Activated T-cell treated with anti-CD3 and anti-CD28 coated beads for 24 hours (primary cell): Measurements from ENCODE around the gene IGF2R.
"Not testable (repeated sequence)": the region's sequence is repeated elsewhere in the genome, so short reads cannot be mapped to it uniquely, and the experiment has no call there.

Source experiments
- DNase-seq: peaks from one replicate; pipeline ENCODE4 v3.0.0-alpha.2; 2020; ENCODE audit warnings: low read depth

The IGF2R gene

GRCh38 chr6:159953091-159953601 is 15.7 kb upstream of the IGF2R start:
- DNase-seq = no peak

DNA sequence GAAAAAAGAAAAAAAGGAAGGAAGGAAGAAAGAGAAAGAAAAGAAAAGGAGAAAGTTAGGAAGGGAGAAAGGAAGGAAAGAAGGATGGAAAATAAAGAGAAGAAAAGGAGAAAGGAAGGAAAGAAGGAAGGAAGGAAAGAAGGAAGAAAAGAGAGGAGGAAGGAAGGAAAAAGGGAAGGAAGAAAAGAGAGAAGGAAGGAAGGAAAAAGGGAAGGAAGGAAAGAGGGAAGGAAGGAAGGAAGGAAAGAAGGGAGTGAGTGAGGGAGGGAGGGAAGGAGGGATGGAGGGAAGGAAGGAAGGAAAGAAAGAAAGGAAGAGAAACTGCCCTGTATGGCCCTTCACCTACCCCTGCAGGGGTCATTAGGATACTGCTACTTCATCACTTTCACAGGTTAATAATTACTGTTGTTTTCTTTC is 12.9 kb upstream of the IGF2R start:
- no peak for DNase-seq

- no peak for DNase-seq
Measured at GRCh38 chr6:159957071-159957673, 11.7 kb upstream of the IGF2R start.

GRCh38 chr6:159959165-159959975 is 9.5 kb upstream of the IGF2R start:
- no peak for DNase-seq

DNA sequence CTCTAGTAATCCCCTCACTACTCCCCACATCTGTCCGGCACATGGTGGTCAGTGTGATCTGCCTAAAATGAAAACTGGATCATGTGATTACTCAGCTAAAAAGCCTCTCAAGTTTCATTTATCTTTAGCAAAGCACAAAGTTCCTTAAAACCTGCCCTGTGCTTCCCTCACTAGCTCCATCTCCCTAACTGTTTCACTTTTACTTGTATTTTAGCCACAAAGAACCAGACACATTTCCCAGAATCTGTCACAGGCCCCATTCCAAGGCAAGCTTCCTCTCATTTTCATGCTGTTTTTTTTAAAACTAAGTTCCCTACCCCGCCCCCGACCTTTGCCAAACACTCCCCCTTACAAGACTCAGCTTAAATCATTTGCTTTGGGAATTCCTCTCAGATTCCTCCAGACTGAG is 8.9 kb upstream of the IGF2R start:
- DNase-seq = no peak

DNA sequence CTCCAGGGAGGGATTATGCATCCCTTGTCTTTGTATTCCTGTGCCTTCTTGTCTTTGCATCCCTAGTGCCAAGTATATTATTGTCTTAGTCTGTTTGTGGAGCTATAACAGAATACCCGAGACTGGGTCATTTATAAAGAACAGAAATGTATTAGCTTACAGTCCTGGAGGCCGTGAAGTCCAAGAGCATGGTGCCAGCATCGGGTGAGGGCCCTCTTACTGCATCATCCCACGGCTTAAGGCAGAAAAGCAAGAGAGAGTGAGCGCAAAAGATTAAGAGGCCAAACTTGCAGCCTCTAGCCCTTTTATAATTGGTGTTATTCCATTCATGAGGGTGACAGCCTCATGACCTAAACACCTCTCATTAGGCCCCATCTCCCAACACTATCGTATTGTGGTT is 8.4 kb upstream of the IGF2R start:
- DNase-seq = no peak

DNA sequence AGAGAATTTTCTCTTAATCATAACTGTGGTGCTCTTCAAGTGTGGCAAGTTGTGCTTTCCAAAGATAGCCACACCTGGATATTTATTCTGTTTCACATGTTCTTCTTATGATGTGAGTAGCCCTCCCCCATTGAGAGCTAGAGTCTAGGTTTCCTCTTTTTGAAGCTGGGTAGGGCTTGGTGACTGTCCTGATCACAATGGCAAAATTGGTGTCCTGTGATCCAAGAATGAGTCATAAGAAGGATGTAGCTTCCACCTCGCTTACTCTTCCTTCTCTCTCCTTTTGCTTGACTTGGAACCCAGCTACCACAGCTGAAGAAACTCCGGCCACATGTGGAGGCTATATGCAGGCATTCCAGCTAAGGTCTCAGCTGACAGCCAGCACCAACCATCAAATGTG is 7.4 kb upstream of the IGF2R start:
- no peak for DNase-seq

GRCh38 chr6:159963111-159963510 is 5.8 kb upstream of the IGF2R start:
- DNase-seq = no peak

DNA sequence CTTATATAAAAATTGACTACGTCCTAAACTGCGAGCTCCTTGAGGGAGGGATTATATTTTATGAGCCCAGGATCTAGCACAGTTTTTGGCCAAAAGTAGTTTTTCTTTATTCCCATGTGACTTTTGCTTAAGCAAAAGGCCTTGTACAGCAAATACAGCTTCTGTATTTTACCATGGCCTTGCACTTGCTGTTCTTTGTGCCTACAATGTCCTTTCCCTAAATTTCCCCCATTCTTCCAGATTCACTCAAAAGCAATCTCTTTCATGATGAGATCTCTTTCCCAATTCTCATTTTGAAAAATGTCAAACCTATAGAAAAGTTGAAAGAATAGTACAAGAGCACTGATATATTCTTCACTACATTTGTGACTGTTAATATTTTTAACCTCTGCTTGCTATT is 4.8 kb upstream of the IGF2R start:
- no peak for DNase-seq

GRCh38 chr6:159966339-159966738 is 2.5 kb upstream of the IGF2R start:
- no peak for DNase-seq

DNA sequence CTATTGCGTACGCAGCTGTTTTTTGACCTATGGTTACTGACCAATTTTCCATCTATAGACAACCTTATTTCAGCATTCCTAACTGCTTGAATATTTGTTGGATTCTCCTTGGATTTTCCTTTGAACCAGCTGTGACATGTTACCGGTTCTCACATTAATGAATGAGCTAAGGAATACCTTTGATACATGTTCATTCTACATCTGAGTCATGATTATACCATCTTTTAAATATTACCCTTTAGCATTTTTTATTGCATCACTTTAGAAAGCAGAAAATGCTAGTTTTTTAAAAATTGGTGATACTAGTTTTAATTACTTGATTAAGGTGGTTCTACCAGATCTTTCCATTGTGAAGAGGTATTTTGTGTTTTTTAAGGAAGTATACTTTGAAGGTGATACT is 1.9 kb upstream of the IGF2R start:
- no peak for DNase-seq

DNA sequence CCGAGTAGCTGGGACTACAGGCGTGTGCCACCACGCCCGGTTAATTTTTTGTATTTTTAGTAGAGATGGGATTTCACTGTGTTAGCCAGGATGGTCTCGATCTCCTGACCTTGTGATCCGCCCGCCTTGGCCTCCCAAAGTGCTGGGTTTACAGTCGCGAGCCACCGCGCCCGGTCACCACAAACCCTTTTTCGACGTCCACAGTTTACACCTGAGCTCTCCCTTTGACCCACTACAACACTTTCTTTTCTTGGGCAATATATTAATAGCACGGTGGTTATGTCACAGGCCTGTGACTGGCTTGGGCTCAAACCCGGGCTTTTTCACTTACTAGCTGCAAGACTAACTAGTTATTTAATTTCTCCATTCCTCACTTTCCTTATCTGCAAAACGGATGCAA is 1.3 kb upstream of the IGF2R start:
- not testable (repeated sequence) for DNase-seq

DNA sequence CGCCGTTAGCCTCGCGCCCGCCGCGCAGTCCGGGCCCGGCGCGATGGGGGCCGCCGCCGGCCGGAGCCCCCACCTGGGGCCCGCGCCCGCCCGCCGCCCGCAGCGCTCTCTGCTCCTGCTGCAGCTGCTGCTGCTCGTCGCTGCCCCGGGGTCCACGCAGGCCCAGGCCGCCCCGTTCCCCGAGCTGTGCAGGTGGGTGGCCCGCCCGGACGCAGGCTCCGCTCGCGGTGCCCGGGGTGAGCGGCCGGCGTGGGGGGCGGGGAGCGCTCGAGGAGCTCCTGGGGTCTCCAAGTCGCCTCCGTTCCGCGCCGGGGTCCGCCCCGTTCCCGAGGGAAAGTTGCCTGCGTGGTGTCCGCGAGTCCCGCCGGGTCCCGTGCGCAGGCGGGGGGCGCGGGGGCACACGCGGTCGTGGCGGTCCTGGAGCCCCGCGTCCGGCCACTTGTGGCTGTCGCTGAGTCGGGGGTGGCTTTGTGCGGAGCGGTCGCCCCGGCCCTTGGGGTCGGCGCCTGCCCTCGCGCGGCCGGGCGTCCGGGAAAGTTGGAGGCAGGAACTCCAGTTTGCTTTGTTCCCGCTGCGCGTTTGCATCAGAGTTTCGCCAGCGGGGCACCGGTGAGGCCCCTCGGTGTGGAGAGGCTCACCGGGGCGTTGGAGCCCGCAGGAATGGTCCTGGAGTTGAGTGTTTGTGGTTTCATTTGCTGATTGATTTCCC is 476 bp downstream of the IGF2R start:
- no peak for DNase-seq

DNA sequence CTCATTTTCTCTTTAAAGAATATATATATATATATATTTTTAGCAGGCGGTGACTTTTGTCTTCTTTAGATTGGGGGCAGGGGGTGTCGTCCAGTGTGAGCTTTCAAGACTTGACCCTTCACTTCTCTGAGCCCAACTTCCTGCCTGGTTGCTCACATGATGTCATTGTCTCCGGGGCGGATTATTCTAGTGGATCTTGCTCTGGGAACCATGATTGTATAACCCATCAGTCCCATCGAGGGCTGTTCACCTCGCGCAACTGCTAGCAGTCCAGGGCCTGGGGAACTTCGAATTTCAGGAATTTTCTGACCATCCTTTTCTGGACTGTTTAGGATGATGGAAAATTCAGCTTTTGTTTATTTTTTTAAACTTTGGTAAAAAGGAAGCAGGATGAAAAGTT is 1.0 kb downstream of the IGF2R start:
- DNase-seq = no peak

DNA sequence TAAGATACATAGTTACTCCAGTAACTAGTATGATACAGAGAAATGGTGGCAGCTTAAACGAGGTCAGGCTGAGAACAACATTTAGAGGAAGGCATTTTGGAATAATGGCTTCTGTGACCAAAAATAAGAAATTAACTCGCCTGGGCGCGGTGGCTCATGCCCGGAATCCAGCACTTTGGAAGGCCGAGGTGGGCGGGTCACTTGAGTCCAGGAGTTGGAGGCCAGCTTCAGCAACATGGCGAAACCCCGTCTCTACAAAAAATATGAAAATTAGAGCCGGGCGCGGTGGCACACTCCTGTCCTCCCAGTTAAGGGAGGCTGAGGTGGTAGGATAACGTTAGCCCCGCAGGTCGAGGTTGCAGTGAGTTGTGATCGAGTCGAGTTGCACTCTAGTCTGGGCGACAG is 1.8 kb downstream of the IGF2R start:
- DNase-seq = no peak

DNA sequence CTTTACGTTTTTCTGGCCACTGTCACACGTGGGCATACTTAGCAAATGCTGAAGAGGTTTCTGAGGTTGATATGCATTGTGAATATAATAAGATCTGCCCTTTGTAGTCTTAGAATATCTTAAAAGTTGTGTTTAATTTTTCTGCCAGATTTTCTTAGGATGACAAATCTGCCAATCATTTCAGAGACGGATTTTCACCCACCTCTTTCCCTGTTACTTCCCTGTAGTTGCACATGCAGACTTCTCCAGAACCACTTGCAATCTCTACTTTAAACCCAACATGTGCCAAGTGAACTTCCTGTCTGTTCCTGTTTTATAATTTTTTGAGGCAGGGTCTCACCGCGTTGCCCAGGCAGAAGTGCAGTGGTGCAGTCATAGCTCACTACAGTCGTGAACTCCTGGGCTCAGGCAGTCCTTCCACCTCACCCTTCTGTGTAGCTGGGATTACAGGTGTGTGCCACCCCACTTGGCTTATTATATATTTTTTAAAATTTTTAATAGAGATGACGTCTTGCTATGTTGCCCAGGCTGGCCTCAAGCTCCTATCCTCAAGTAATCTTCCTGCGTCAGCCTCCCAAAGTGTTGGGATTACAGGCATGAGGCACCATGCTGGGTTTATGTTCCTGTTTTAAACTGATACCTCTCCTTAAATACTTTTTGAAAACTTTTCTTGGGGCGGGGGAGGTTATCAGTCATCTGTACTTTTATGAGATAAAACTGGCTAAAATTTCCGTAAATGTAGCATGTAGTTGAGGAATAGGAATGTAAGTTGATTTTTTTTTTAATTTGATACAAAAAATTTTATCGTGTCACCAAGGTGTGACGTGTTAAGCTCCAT is 2.7 kb downstream of the IGF2R start:
- DNase-seq = no peak

GRCh38 chr6:159972506-159973268 is 3.8 kb downstream of the IGF2R start:
- no peak for DNase-seq

DNA sequence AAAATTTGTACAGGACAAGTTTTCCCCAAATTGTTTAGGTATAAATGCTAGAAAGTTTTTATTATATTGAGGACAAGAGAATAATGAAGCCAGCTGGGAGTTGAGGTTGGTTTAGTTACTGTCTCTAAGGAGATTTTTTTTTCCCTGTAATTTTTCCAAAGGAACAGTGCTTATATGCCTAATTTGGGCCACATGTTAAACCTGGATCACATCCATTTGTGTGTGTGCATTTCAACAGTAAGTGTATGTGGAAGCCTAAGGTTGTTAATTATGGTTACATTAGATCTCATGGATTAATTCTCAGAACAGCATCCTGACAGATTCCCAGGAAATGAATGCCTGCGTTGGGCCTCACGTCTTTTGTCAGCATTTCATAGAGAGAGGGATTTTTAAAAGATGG is 4.5 kb downstream of the IGF2R start:
- DNase-seq = no peak

GRCh38 chr6:159973951-159974350 is 5.1 kb downstream of the IGF2R start:
- DNase-seq = no peak

- DNase-seq = no peak
Measured at GRCh38 chr6:159974932-159975331, 6.0 kb downstream of the IGF2R start.

GRCh38 chr6:159976686-159977254 is 7.9 kb downstream of the IGF2R start:
- DNase-seq = no peak
